Type B pancreatic cell (in vitro differentiated cells): ENCODE results near the gene SIX4. TPM values are rescaled to one million over a fixed set of nuclear protein-coding genes. Genes with fewer than 3 reads are reported as not detected.

Experiments
- total RNA-seq: library from RNA; stranded (reverse); gene quantifications from 2 replicates; pipeline ENCODE4 v1.2.1, GENCODE V29; 2021; ENCODE audit warnings: low replicate concordance

Gene SIX4
- total RNA-seq, 1 donor from 2014 or later, result 26.0 TPM

Other genes with a start within 250 kb of the SIX4 start
- 0.19 and 0.80 TPM in 2 replicates for gene C14orf39, start 238.3 kb downstream of the SIX4 start, total RNA-seq
- gene SIX6, start 215.2 kb downstream of the SIX4 start, total RNA-seq, result not detected in 2 replicates
- 1.00 and 32.6 TPM in 2 replicates for gene SIX1, start 74.9 kb downstream of the SIX4 start, total RNA-seq
- 24.9 and 32.7 TPM in 2 replicates for gene MNAT1, start 10.4 kb upstream of the SIX4 start, total RNA-seq